ENCODE results near the gene COL13A1.

COL13A1 gene

GRCh38 chr10:69897432-69897831 lies 95.7 kb downstream of the COL13A1 start:
- Histone ChIP-seq H3K9ac (ENCODE audit: low read length in 2 of 2) (no peak overlapping the region), H3K27ac (ENCODE audit: low read length) (no peak overlapping the region), H3K4me3 (ENCODE audit: low read length in 2 of 2) (no peak overlapping the region), H3K4me1 (ENCODE audit: control insufficient read depth, insufficient read depth, low read length) (peaks cover 13% of the 10 kb centered on the region), H3K27me3 (ENCODE audit: control insufficient read depth in 1 of 2, insufficient read depth in 2 of 2, low read length in 2 of 2) (no peaks in the 10 kb centered on the region), H3K9me3 (ENCODE audit: control insufficient read depth in 2 of 2, low read length in 2 of 2) (no peaks in the 10 kb centered on the region), H3K36me3 (ENCODE audit: control insufficient read depth in 2 of 2, insufficient read depth in 2 of 2, low read length in 2 of 2) (no peaks in the 10 kb centered on the region)

- Histone ChIP-seq H3K4me3 (ENCODE audit: low read length in 2 of 2) (no peak overlapping the region), H3K27me3 (ENCODE audit: control insufficient read depth in 1 of 2, insufficient read depth in 2 of 2, low read length in 2 of 2) (no peaks in the 10 kb centered on the region), H3K9ac (ENCODE audit: low read length in 2 of 2) (no peak overlapping the region), H3K36me3 (ENCODE audit: control insufficient read depth in 2 of 2, insufficient read depth in 2 of 2, low read length in 2 of 2) (no peaks in the 10 kb centered on the region), H3K4me1 (ENCODE audit: control insufficient read depth, insufficient read depth, low read length) (peaks cover 13% of the 10 kb centered on the region), H3K27ac (ENCODE audit: low read length) (no peak overlapping the region), H3K9me3 (ENCODE audit: control insufficient read depth in 2 of 2, low read length in 2 of 2) (no peaks in the 10 kb centered on the region)
Measured at GRCh38 chr10:69897999-69898398, 96.3 kb downstream of the COL13A1 start.

DNA sequence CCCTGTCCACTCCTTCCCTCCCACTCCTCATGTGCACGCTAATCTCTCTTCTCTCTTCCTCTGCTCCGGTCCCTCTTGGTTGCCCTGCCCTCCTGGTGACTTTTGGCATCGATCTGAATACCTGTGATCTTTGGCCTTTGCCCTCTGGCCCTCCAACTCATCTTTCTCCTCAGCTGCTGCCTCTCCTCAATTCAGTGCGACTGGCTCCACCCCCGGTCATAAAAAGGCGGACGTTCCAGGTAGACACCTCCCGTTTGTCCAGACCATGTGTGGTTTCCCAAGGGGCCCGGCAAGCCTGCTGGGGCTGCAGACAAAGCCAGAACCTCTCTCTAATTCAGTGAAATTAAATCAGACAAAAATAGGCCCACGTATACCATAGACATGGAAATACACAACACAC lies 96.8 kb downstream of the COL13A1 start:
- Histone ChIP-seq H3K9ac (ENCODE audit: low read length in 2 of 2) (no peak overlapping the region), H3K27ac (ENCODE audit: low read length) (no peak overlapping the region), H3K4me1 (ENCODE audit: control insufficient read depth, insufficient read depth, low read length) (peaks cover 13% of the 10 kb centered on the region), H3K36me3 (ENCODE audit: control insufficient read depth in 2 of 2, insufficient read depth in 2 of 2, low read length in 2 of 2) (no peaks in the 10 kb centered on the region), H3K9me3 (ENCODE audit: control insufficient read depth in 2 of 2, low read length in 2 of 2) (no peaks in the 10 kb centered on the region), H3K27me3 (ENCODE audit: control insufficient read depth in 1 of 2, insufficient read depth in 2 of 2, low read length in 2 of 2) (no peaks in the 10 kb centered on the region), H3K4me3 (ENCODE audit: low read length in 2 of 2) (no peak overlapping the region)

DNA sequence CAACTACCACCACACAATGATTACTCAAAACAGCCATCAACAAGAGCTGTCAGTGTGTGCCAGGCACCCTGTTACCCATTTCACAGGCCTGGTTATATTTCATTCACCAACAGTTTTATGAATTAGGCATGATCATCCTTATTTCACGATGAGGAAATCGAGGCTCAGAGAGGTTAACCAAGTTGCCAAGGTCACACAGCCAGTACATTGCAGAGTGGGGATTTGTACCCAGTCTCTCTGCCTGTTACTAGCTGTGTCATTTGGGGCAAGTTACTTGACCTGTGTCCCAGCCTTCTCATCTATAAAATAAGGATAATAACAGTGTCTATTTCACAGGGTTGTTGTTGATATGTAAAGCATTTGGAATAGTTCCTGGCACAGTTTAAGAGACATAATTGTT lies 97.2 kb downstream of the COL13A1 start:
- Histone ChIP-seq H3K27me3 (ENCODE audit: control insufficient read depth in 1 of 2, insufficient read depth in 2 of 2, low read length in 2 of 2) (no peaks in the 10 kb centered on the region), H3K4me1 (ENCODE audit: control insufficient read depth, insufficient read depth, low read length) (peaks cover 13% of the 10 kb centered on the region), H3K36me3 (ENCODE audit: control insufficient read depth in 2 of 2, insufficient read depth in 2 of 2, low read length in 2 of 2) (no peaks in the 10 kb centered on the region), H3K9me3 (ENCODE audit: control insufficient read depth in 2 of 2, low read length in 2 of 2) (no peaks in the 10 kb centered on the region), H3K27ac (ENCODE audit: low read length) (no peak overlapping the region), H3K9ac (ENCODE audit: low read length in 2 of 2) (no peak overlapping the region), H3K4me3 (ENCODE audit: low read length in 2 of 2) (no peak overlapping the region)

DNA sequence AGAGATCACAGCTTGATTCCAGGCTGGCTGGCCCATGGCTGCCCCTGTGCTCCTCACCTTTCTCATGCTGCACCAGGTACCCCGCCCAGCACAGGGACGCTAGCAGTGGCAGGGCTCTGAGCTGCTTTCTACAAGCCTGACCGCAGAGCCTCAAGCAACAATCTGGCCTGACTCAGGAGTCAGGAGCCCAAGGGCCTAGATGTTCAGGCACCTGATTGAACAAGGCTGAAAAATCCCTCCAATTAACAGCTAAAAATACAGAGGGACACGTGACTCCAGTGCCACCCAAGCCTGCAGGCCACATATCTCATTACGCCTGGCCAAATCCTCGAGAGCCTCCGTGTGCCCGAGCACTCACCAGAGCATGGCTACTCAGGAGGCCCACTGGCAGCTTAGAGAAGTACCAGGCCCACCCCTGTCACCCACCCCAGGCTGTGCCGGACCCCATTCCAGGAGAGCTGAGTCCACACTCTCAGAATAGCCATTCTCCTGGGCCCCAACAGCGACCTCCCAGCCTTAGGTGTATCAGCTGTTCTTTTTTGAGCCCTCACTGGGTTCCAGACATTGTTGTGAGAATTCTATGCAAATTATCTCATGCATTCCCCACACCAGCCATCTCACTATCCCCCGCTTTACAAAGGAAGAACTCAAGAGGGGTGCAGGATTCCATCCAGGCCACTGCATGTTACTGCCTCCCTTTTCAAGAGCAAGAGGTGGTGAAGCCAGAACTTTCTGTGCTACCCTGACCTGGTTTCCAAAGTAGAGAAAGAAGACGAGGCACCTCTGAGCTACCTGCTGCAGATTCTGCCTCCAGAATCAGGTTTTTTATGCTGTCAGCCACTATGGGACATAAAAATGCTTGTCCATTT lies 98.3 kb downstream of the COL13A1 start:
- H3K4me3 ChIP-seq (ENCODE audit: low read length in 2 of 2), result no peak overlapping the region
- no peaks in the 10 kb centered on the region for H3K27me3 ChIP-seq (ENCODE audit: control insufficient read depth in 1 of 2, insufficient read depth in 2 of 2, low read length in 2 of 2)
- H3K36me3 ChIP-seq (ENCODE audit: control insufficient read depth in 2 of 2, insufficient read depth in 2 of 2, low read length in 2 of 2), result no peaks in the 10 kb centered on the region
- peaks cover 13% of the 10 kb centered on the region for H3K4me1 ChIP-seq (ENCODE audit: control insufficient read depth, insufficient read depth, low read length)
- no peaks in the 10 kb centered on the region for H3K9me3 ChIP-seq (ENCODE audit: control insufficient read depth in 2 of 2, low read length in 2 of 2)
- no peak overlapping the region for H3K27ac ChIP-seq (ENCODE audit: low read length)
- no peak overlapping the region for H3K9ac ChIP-seq (ENCODE audit: low read length in 2 of 2)

DNA sequence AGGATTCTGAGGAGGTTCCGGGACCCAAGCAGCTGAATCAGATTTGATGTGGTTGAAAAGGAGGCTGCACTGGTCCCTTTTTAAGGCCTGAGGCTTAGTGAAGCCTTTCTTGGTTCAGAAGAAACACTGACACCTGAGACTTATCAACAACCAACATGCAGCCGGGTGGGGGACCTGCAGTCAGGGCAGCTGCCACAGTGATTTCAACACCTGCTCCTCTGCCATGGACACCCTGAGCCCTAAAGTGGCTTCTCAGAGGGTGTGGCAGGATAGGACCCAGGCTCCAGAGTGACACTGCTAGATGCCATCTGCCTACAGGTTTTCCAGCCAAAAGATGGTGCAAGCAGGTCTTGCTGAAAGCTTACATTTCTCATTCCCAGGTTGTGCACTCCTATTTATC lies 99.3 kb downstream of the COL13A1 start:
- Histone ChIP-seq H3K4me3 (ENCODE audit: low read length in 2 of 2) (no peak overlapping the region), H3K9me3 (ENCODE audit: control insufficient read depth in 2 of 2, low read length in 2 of 2) (no peaks in the 10 kb centered on the region), H3K27ac (ENCODE audit: low read length) (no peak overlapping the region), H3K9ac (ENCODE audit: low read length in 2 of 2) (no peak overlapping the region), H3K27me3 (ENCODE audit: control insufficient read depth in 1 of 2, insufficient read depth in 2 of 2, low read length in 2 of 2) (no peaks in the 10 kb centered on the region), H3K4me1 (ENCODE audit: control insufficient read depth, insufficient read depth, low read length) (peaks cover 13% of the 10 kb centered on the region), H3K36me3 (ENCODE audit: control insufficient read depth in 2 of 2, insufficient read depth in 2 of 2, low read length in 2 of 2) (no peaks in the 10 kb centered on the region)

DNA sequence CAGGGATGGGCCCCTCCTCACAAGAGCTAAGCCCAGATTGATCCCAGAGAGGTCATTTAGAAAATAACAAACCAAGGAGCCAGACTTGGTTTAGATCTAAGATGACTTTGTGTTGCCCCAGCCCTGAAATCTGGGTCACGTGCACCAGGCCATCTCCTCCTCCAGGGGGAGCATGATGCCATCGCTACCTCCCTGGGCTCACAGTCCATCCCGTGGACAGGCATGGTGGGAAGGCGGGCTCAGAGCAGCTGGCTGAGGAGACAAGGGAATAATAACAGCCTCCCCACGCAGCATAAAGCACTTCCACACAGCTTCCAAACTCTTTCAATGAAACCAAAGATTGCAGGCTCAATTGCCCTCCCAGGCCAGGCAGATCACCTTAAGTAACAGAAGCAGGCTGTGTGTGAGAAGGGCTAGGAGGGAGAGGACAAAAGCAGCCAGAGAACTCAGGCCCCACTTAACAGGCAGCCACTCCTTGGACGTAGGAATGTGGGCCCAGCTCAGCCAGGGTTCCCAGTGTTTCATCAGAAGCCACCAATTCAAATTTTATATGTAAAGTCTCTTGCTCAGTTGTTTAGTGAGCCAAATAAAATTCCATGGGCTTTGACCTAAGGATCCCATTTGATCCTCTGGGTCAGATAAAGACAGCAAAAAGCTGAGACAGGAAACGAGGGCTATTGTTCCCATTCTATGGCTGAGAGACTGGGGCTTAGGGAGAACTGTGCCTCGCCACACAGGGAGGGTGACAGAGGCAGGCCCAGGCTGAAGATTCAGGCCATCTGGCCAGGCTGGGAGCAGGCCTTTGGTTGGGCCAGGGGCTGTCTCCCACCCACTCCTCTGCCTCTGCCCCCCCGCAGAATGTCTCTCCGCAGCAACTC lies 100.2 kb downstream of the COL13A1 start:
- H3K9me3 ChIP-seq (ENCODE audit: control insufficient read depth in 2 of 2, low read length in 2 of 2), result no peaks in the 10 kb centered on the region
- peaks cover 0 to 2% of the 10 kb centered on the region in 2 donors for H3K36me3 ChIP-seq (ENCODE audit: control insufficient read depth in 2 of 2, insufficient read depth in 2 of 2, low read length in 2 of 2)
- no peaks in the 10 kb centered on the region for H3K27me3 ChIP-seq (ENCODE audit: control insufficient read depth in 1 of 2, insufficient read depth in 2 of 2, low read length in 2 of 2)
- peaks cover 8% of the 10 kb centered on the region for H3K4me1 ChIP-seq (ENCODE audit: control insufficient read depth, insufficient read depth, low read length)
- no peak overlapping the region for H3K9ac ChIP-seq (ENCODE audit: low read length in 2 of 2)
- H3K27ac ChIP-seq (ENCODE audit: low read length), result no peak overlapping the region
- H3K4me3 ChIP-seq (ENCODE audit: low read length in 2 of 2), result no peak overlapping the region

DNA sequence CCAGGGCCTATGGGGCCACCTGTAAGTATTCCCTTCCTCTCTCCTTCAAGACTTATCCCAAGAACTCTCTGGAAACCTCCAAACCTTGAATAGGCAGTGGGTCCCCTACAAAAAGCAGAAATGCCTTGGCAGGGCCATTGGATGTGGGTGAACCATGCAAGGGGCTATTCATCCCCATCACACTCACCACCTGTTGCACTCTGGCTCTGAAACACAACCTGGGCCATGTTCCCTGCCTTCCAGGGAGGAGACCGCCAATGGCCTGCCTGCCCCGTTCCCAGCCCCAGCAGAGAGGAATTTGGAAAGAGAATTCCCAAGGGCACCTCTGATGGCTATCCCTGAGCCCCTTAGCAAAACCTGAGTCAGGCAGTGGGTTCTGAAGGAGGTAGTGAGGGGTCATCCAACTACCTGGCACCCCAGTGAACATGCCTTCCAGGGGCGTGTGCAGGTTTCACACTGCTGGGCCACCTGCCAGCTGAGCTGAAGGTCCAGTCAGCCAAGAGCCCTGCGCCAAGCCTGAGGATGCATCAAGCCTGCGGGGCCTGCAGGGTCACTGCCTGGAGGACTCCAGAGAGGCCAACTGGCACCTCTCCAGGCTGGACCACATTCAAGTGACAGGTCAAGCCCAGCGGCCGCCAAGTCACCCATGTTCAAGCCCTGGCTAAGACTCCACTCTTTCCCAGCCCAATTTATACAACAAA lies 101.3 kb downstream of the COL13A1 start:
- H3K9me3 ChIP-seq (ENCODE audit: control insufficient read depth in 2 of 2, low read length in 2 of 2), result no peaks in the 10 kb centered on the region
- H3K36me3 ChIP-seq (ENCODE audit: control insufficient read depth in 2 of 2, insufficient read depth in 2 of 2, low read length in 2 of 2), result peaks cover 0 to 2% of the 10 kb centered on the region in 2 donors
- no peak overlapping the region for H3K9ac ChIP-seq (ENCODE audit: low read length in 2 of 2)
- peaks cover 8% of the 10 kb centered on the region for H3K4me1 ChIP-seq (ENCODE audit: control insufficient read depth, insufficient read depth, low read length)
- no peak overlapping the region for H3K27ac ChIP-seq (ENCODE audit: low read length)
- no peak overlapping the region for H3K4me3 ChIP-seq (ENCODE audit: low read length in 2 of 2)
- no peaks in the 10 kb centered on the region for H3K27me3 ChIP-seq (ENCODE audit: control insufficient read depth in 1 of 2, insufficient read depth in 2 of 2, low read length in 2 of 2)

DNA sequence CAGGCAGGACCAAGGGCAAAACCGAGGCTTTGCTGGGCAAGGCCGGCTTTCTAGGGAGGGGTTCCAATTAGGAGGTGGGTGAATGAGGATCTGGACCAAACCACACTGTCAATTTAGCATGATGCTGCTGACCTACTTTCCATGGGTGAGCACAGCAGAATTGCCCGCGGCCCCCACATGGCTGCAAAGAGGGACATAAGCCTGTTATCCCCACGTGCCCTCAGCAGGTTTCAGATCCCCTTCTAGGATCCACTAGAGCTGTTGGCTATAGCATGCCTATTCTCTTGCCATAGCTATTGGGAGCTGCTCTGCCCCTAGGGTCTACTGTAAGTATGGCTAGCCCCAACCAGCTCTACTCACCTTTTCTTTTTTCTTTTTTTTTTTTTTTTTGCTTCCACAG lies 102.8 kb downstream of the COL13A1 start:
- Histone ChIP-seq H3K27me3 (ENCODE audit: control insufficient read depth in 1 of 2, insufficient read depth in 2 of 2, low read length in 2 of 2) (no peaks in the 10 kb centered on the region), H3K9ac (ENCODE audit: low read length in 2 of 2) (no peak overlapping the region), H3K27ac (ENCODE audit: low read length) (no peak overlapping the region), H3K4me1 (ENCODE audit: control insufficient read depth, insufficient read depth, low read length) (peaks cover 8% of the 10 kb centered on the region), H3K9me3 (ENCODE audit: control insufficient read depth in 2 of 2, low read length in 2 of 2) (no peaks in the 10 kb centered on the region), H3K4me3 (ENCODE audit: low read length in 2 of 2) (no peak overlapping the region), H3K36me3 (ENCODE audit: control insufficient read depth in 2 of 2, insufficient read depth in 2 of 2, low read length in 2 of 2) (peaks cover 0 to 2% of the 10 kb centered on the region in 2 donors)

- Histone ChIP-seq H3K9me3 (ENCODE audit: control insufficient read depth in 2 of 2, low read length in 2 of 2) (no peaks in the 10 kb centered on the region), H3K9ac (ENCODE audit: low read length in 2 of 2) (no peak overlapping the region), H3K4me3 (ENCODE audit: low read length in 2 of 2) (no peak overlapping the region), H3K27me3 (ENCODE audit: control insufficient read depth in 1 of 2, insufficient read depth in 2 of 2, low read length in 2 of 2) (no peaks in the 10 kb centered on the region), H3K27ac (ENCODE audit: low read length) (no peak overlapping the region), H3K4me1 (ENCODE audit: control insufficient read depth, insufficient read depth, low read length) (peaks cover 13% of the 10 kb centered on the region), H3K36me3 (ENCODE audit: control insufficient read depth in 2 of 2, insufficient read depth in 2 of 2, low read length in 2 of 2) (peaks cover 0 to 2% of the 10 kb centered on the region in 2 donors)
Measured at GRCh38 chr10:69906425-69906824, 104.7 kb downstream of the COL13A1 start.
